GM18526 (cell line): ENCODE measurements around the gene ABLIM1.

Source experiments
- POLR2A ChIP-seq: IDR thresholded peaks from 3 replicates; pipeline ENCODE4 v1.6.1; 2011; ENCODE audit not compliant: insufficient read length; ENCODE audit errors: extremely low read depth

The ABLIM1 gene

GRCh38 chr10:114418109-114418508 is 240.0 kb downstream of the ABLIM1 start:
- TF ChIP-seq POLR2A = no peak

- no peak for TF ChIP-seq POLR2A
Measured at GRCh38 chr10:114412907-114413797, 244.9 kb downstream of the ABLIM1 start.

- TF ChIP-seq POLR2A = no peak
Measured at GRCh38 chr10:114408968-114409444, 249.1 kb downstream of the ABLIM1 start.

- TF ChIP-seq POLR2A = no peak
Measured at GRCh38 chr10:114408112-114408967, 249.7 kb downstream of the ABLIM1 start.

- no peak for TF ChIP-seq POLR2A
Measured at GRCh38 chr10:114406455-114406854, 251.6 kb downstream of the ABLIM1 start.

- no peak for TF ChIP-seq POLR2A
Measured at GRCh38 chr10:114405011-114405350, 253.1 kb downstream of the ABLIM1 start.

- no peak for TF ChIP-seq POLR2A
Measured at GRCh38 chr10:114404171-114405010, 253.7 kb downstream of the ABLIM1 start, which contains the start of gene AFAP1L2. Gene AFAP1L2, minus strand, starts transcription at chr10:114404502. Its CDS starts 47 bp downstream, at chr10:114404455.

- TF ChIP-seq POLR2A = no peak
Measured at GRCh38 chr10:114403541-114404161, 254.4 kb downstream of the ABLIM1 start.

- TF ChIP-seq POLR2A = no peak
Measured at GRCh38 chr10:114402871-114403540, 255.1 kb downstream of the ABLIM1 start.

- no peak for TF ChIP-seq POLR2A
Measured at GRCh38 chr10:114402233-114402632, 255.8 kb downstream of the ABLIM1 start.

- TF ChIP-seq POLR2A = no peak
Measured at GRCh38 chr10:114401195-114401791, 256.8 kb downstream of the ABLIM1 start.

- no peak for TF ChIP-seq POLR2A
Measured at GRCh38 chr10:114400091-114400490, 258.0 kb downstream of the ABLIM1 start.

- no peak for TF ChIP-seq POLR2A
Measured at GRCh38 chr10:114399576-114399975, 258.5 kb downstream of the ABLIM1 start.
